A673 (cell line): ENCODE results near the gene NADK2.

Experiments
- EZH2 ChIP-seq: fragments of 200-600 bp; sonication (generic); IDR thresholded peaks from 2 replicates; pipeline ENCODE4 v1.6.1; 2017; ENCODE audit warnings: borderline replicate concordance, low read depth, mild to moderate bottlenecking, mixed read lengths, antibody characterized with exemption, low read length; ENCODE audit not compliant: poor library complexity, severe bottlenecking
- TF ChIP-seq, protein P1 (sequence below): fragments of 300-800, 200-600 bp; sonication (generic); conservative IDR thresholded peaks from 2 replicates; pipeline ENCODE4 v1.5.1; 2017; ENCODE audit warnings: low read depth, mild to moderate bottlenecking, antibody characterized with exemption, low read length, moderate library complexity, mixed read lengths

DNA sequence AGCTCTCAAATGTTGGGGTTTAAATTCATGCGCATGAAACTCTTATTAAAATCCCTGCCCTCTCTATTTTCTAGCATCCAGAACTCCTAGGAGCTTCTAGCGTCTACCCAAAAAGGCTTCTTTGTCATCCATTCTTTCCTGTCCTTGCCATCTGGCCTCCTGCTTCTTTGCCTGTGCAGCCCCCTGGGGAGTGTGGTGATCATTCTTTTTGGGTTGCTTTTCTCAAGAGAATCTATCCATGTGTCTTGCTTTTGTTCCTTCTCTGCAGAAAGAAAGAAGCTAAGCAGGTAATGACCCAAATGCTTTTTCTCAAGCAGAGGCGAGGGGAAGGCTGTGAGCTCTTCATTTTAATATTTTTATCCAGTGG, 63.2 kb downstream of the NADK2 start:
- TF ChIP-seq, protein P1, sequence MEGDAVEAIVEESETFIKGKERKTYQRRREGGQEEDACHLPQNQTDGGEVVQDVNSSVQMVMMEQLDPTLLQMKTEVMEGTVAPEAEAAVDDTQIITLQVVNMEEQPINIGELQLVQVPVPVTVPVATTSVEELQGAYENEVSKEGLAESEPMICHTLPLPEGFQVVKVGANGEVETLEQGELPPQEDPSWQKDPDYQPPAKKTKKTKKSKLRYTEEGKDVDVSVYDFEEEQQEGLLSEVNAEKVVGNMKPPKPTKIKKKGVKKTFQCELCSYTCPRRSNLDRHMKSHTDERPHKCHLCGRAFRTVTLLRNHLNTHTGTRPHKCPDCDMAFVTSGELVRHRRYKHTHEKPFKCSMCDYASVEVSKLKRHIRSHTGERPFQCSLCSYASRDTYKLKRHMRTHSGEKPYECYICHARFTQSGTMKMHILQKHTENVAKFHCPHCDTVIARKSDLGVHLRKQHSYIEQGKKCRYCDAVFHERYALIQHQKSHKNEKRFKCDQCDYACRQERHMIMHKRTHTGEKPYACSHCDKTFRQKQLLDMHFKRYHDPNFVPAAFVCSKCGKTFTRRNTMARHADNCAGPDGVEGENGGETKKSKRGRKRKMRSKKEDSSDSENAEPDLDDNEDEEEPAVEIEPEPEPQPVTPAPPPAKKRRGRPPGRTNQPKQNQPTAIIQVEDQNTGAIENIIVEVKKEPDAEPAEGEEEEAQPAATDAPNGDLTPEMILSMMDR = no peak
- no peak for TF ChIP-seq EZH2
